Ureter (tissue), 1 donor: ENCODE results near the gene BRINP2. TPM values are rescaled to one million over a fixed set of nuclear protein-coding genes. Genes with fewer than 3 reads are reported as not detected.

Experiments
- DNase-seq: peaks from one replicate; pipeline ENCODE4 v3.0.0-alpha.2; 2020; ENCODE audit warnings: low spot score
- total RNA-seq: library from RNA; stranded (reverse); gene quantifications from one replicate; pipeline ENCODE4 v1.2.4, GENCODE V29; 2023
- donor health status: DM: yes; HTN: yes; CAD: no.

BRINP2 gene
- total RNA-seq, 1 donor from 2014 or later: not detected

DNA sequence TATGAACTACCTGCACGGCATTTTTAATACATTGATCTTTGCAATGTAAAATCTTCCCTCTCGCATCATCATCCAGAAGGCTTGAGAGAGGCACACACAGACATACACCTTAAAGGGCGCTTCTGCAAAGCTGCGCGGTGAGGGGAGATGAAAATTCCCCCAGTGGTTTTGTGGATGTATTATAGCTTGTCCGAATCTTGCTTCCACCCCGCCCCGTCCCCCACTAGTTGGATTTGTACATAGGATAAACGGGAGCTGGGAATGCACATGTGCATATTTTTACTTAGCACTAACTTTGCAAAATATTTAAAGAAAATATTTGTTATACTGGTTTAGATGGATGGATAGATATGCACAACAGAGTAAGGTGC is 5.7 kb upstream of the BRINP2 start:
- DNase-seq: no peak

GRCh38 chr1:177171536-177172123 is 872 bp downstream of the BRINP2 start:
- no peak for DNase-seq

GRCh38 chr1:177172272-177172671 is 1.5 kb downstream of the BRINP2 start:
- no peak for DNase-seq

GRCh38 chr1:177172866-177173265 is 2.1 kb downstream of the BRINP2 start:
- DNase-seq: no peak

DNA sequence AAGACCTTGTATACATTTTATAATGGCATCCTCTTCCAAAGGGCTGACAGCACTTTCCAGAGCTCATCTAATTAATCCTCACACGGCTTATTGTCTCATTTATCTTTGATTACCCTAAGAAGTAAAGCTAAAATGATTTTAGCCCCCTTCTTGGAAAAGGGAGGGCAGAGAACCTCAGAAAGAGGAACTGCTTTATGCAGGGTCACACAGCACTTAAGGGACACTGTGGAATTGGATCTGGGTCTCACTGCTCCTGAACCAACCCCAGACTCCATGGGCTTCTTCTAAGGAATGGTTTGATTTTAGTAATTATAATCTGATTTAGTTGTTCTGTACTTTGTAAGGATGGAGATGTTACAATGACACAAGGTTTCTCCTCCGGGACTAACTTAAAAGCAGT is 3.2 kb downstream of the BRINP2 start:
- DNase-seq: no peak

GRCh38 chr1:177174921-177175634 is 4.3 kb downstream of the BRINP2 start:
- DNase-seq: no peak

GRCh38 chr1:177181280-177181630 is 10.5 kb downstream of the BRINP2 start:
- DNase-seq: no peak

- DNase-seq: peak; percentile 63
These were observed 11.0 kb downstream of the BRINP2 start for GRCh38 chr1:177181631-177182291.

- no peak for DNase-seq
These were observed 13.1 kb downstream of the BRINP2 start for GRCh38 chr1:177183836-177184235.

DNA sequence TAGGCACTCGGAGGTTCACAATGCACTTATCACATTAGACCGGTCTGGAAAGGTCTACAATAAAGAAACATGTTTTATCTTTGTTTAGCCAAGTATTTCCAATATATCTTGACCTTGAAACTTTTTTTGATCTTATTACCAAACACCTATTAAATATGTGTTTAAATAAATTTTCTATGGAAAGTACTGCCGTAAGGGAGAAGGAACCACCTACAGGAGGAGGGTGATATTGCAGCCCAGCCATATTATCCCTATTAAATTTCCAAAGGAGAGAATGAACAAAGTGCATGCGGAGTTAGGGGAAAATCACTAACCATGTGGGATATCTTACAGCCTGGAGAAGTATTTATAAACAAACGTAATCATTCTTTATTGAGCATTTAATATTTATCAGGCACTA is 14.5 kb downstream of the BRINP2 start:
- DNase-seq: no peak

- no peak for DNase-seq
These were observed 15.9 kb downstream of the BRINP2 start for GRCh38 chr1:177186639-177187038.

DNA sequence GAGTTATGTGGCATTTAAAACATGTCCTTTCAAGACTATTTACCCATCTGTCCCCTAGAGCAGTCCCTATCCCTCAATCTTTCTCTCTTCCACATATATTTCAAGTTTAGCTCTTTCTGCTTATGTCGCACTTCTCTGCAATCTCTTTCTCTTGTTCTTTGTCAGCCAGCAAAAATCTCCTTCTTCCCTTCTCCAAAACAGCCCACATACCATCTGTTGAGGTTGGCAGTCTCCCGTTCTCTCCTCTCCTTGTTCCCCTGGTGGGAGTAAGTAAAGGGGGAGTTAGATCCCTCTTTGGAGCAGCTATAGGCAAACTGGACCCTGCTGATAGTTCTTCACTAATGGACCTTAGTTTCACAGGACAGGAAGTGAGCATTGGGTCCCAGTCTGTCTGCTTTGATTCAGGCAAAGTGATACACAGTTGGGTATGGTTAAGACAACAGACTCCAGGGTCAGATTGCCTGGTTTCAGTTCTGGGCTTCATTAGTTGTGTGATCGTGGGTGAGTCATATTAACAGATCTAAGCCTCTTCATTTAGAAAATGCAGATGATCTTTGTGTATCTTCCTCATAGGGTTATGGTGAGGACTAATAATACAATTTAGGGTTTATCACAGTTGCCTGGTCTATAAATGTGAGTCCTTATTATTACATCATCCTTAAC is 19.7 kb downstream of the BRINP2 start:
- no peak for DNase-seq

GRCh38 chr1:177198243-177198642 is 27.5 kb downstream of the BRINP2 start:
- DNase-seq: no peak

DNA sequence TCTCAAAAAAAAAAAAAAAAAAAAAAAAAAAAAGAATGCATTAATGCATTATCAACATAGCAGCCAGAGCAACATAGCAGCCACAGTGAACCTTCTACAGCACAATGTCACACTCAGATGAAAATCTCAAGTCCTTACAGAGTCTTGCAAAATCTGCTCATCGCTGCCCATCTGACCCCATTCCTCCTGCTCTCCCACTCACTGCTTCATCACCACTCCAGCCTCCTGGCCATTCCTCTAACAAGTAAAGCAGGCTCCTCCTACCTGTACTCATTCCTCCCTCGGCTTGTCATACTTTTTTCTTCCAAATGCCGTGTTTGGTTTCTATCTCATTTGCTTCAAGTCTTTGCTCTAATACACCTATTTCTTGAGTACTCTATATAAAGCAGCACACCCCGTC is 29.5 kb downstream of the BRINP2 start:
- DNase-seq: no peak

DNA sequence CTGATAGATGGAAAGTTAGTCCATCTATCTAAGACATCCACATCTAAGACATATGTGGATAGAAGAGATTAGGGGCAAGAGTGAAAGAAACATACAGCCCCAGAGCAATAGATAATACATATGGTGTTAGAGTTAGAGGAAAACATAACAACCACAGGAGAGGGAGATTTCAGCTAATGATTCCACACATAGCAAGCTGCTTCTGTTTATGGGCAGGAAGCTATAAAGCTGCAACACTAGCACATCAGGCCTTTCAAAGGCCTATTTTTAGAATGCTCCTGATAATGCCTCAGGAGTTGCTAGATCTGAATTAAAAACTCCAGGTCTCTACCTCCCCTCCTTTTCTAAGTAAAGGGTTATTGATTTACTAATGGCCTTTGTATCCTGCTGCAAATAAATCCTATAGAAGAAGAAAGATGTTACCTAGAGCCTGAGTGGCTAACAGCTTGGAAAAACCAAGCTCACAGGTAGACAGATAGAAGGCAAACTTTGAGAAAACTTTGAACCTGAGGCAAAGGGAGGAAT is 36.1 kb downstream of the BRINP2 start:
- DNase-seq: no peak

GRCh38 chr1:177208920-177209319 is 38.2 kb downstream of the BRINP2 start:
- no peak for DNase-seq

DNA sequence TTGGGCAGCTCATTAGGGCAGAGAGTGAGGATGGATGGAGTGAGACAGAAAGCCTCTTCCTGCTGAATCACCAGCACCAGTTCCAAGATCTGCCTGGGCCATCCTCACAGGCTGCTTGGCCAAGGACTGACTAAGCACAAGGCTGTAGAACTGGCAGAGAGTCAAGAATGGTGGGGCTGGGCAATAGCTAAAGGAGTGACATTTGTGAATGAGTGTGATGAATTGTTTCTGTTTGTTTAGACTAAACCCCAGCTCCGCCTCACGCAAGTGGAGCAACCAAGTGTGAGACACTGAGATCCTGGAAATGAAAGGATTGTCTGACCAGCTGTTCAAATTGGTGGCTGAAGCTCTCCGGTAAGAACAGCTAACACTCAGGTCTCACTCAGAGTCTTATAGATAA is 38.6 kb downstream of the BRINP2 start:
- peak; percentile 82 for DNase-seq

DNA sequence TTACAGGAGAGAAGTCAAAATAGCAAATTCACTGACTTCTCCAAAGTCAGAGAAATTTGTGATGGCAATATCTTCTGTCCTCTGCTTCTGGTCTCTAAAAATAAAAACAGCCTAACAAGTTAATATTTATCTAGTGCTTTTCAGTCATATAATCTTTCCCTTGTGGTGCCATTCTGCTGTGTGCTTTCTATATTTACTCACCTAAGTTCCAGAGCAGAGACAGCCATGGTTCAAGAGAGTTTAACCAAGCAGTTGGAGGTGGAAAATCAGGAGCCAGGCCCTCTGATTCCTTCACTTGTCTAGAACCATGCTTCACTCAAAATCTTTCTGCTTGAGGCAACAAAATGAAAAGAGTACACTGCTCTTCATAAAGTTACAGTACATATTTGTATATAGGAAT is 39.3 kb downstream of the BRINP2 start:
- DNase-seq: no peak

GRCh38 chr1:177211231-177211630 is 40.5 kb downstream of the BRINP2 start:
- no peak for DNase-seq

- DNase-seq: no peak
These were observed 45.9 kb downstream of the BRINP2 start for GRCh38 chr1:177216587-177217202.

DNA sequence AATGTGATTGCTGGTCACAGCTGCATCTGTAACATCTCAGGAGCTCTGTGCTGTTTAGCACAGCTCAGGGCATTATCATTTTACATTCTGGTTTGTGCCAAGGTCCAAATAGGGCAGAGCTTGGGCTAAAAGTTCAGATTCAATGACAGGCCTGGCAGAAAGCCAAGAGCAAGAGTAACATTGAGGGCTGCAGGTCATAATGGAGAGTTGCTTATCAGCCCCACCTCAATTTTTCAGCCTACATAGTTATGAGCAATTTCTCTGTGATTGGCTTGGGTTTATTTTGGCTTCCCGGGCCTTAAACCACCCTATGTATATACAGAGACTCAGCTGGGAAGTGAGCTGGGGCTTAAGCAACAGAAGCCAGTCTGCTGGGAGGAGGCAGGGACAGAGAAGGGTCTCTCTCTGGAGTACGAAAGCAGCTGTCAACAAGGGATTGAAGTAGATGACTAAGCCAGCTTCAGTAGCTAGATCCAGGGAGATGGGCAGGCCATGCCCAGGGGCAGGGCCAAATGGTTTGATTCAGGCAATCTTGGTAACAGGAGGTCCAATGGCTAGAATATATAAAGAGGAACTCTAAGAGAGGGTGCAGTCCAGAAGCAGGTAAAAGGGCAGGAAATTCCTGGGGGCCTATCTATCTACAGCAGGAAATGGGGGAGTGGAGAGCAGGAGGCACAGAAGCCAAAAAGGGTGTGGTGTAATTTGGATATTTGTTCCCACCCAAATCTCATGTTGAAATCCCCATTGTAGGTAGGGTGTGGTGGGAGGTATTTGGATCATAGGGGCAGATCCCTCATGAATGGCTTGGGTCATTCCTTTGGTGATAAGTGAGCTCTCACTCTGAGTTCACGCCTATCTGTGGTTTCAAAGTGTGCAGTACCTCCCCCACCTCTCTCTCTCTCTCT is 49.0 kb downstream of the BRINP2 start:
- no peak for DNase-seq
